T-helper 2 cell treated with Interferon-gamma antibody and Interleukin-4, amounts not matched to agents 5 μg/mL and 100 μg/mL, for 36 hours (primary cell): ENCODE measurements around the gene PLPPR1.
"Not testable (repeated sequence)": the region's sequence is repeated elsewhere in the genome, so short reads cannot be mapped to it uniquely, and the experiment has no call there.

Experiments
- DNase-seq: peaks from one replicate; pipeline ENCODE4 v3.0.0; 2021; ENCODE audit warnings: low spot score
- H3K27ac Mint-ChIP-seq: one replicate; pipeline ENCODE4 v1.8.0; 2021; ENCODE audit warnings: mild to moderate bottlenecking, mixed read lengths
- H3K27me3 Mint-ChIP-seq: one replicate; pipeline ENCODE4 v1.8.0; 2021; ENCODE audit warnings: low read depth, mixed read lengths
- H3K36me3 Mint-ChIP-seq: one replicate; pipeline ENCODE4 v1.8.0; 2021; ENCODE audit warnings: low read depth, mixed read lengths
- H3K4me1 Mint-ChIP-seq: one replicate; pipeline ENCODE4 v1.8.0; 2021; ENCODE audit warnings: low read depth, mixed read lengths
- H3K4me3 Mint-ChIP-seq: one replicate; pipeline ENCODE4 v1.8.0; 2022; ENCODE audit warnings: mild to moderate bottlenecking, moderate library complexity, mixed read lengths
- H3K9me3 Mint-ChIP-seq: one replicate; pipeline ENCODE4 v1.8.0; 2021; ENCODE audit warnings: mixed read lengths

Gene PLPPR1

GRCh38 chr9:101119206-101119819, 90.8 kb downstream of the PLPPR1 start:
- no peaks in the 10 kb centered on the region for H3K36me3 Mint-ChIP-seq
- no peaks in the 10 kb centered on the region for H3K27me3 Mint-ChIP-seq
- DNase-seq: peak; percentile 5
- H3K27ac Mint-ChIP-seq: no peak overlapping the region
- no peaks in the 10 kb centered on the region for H3K4me1 Mint-ChIP-seq
- H3K4me3 Mint-ChIP-seq: no peak overlapping the region
- H3K9me3 Mint-ChIP-seq: peaks cover 5% of the 10 kb centered on the region

DNA sequence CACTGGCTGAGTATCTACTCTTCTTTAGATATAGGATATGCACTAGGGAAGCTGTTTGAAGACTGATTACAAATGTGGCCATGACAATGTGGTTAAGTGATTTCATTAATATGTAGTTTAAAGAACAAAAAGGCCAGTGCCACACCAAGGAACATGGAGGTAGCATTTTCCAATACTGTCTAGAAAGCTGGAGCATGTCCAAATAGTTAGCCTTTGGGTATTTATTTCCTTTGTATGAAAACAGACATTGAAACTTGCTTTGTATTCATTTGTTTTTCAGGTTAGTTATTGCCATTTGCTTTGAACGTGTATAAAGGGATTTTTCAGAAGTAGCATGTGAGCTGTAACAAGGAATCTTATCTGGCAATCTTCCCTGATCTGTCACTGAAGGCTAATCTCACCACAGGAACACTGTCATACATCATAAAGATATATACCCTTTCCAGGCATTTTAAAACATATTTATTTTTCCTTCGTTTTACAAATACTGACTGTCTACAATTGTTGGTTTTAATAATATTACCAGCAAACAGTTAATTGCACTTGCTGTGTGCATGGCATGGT, 93.4 kb downstream of the PLPPR1 start:
- Mint-ChIP-seq H3K4me1 (no peaks in the 10 kb centered on the region), H3K27me3 (no peaks in the 10 kb centered on the region), H3K9me3 (peaks cover 5% of the 10 kb centered on the region), H3K27ac (no peak overlapping the region), H3K36me3 (no peaks in the 10 kb centered on the region), H3K4me3 (no peak overlapping the region)
- DNase-seq: no peak

DNA sequence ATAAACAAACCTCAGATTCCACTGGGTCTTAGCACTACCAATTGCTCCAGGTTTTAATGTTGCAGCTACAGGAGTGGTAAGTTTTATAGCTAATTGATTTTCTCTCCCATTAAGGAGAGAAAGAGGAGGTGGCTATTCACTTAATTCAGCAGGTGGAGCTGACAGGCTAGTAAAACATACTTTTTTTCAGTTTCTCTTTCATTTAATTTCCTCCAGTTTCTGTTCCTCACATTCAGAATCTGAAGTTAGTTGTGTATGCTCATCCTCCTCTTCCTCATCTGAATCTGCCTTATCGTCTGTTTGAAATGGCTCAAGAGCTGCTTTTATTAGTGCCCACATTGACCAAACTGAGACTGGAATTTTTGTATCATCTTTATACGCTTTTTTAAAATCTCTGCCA, 98.0 kb downstream of the PLPPR1 start:
- no peak for DNase-seq
- H3K4me1 Mint-ChIP-seq: no peaks in the 10 kb centered on the region
- no peak overlapping the region for H3K27ac Mint-ChIP-seq
- H3K27me3 Mint-ChIP-seq: no peaks in the 10 kb centered on the region
- H3K4me3 Mint-ChIP-seq: no peak overlapping the region
- H3K9me3 Mint-ChIP-seq: peaks cover 5% of the 10 kb centered on the region
- H3K36me3 Mint-ChIP-seq: no peaks in the 10 kb centered on the region

GRCh38 chr9:101127369-101127768, 98.8 kb downstream of the PLPPR1 start:
- not testable (repeated sequence) for DNase-seq, H3K4me1 Mint-ChIP-seq, H3K9me3 Mint-ChIP-seq, H3K36me3 Mint-ChIP-seq, H3K27ac Mint-ChIP-seq, H3K27me3 Mint-ChIP-seq, H3K4me3 Mint-ChIP-seq

- no peak for DNase-seq
- H3K9me3 Mint-ChIP-seq: no peaks in the 10 kb centered on the region
Measured at GRCh38 chr9:101128623-101129022, 100.1 kb downstream of the PLPPR1 start.

DNA sequence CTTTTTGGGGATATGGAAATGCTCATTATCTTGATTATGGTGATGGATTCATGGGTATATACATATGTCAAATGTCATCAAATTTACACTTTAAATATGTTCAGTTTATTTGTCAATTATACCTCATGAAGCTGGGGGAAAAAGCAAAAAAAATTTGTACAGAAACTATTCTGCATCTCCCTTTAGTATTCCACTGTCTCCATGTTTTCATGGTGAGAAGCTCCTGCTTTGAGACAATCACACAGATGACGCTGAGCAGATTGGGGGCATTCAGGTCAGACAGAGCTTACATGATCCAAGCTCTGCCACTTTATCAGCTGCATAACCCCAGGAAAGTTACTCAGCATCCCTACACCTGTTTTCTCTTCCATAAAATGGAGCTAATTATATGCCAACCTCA, 101.5 kb downstream of the PLPPR1 start:
- H3K4me1 Mint-ChIP-seq: no peaks in the 10 kb centered on the region
- H3K36me3 Mint-ChIP-seq: no peaks in the 10 kb centered on the region
- no peaks in the 10 kb centered on the region for H3K27me3 Mint-ChIP-seq
- no peak overlapping the region for H3K4me3 Mint-ChIP-seq
- DNase-seq: no peak
- no peaks in the 10 kb centered on the region for H3K9me3 Mint-ChIP-seq
- no peak overlapping the region for H3K27ac Mint-ChIP-seq

More at GRCh38 chr9:101128623-101129022, 100.1 kb downstream of the PLPPR1 start:
- Mint-ChIP-seq H3K27me3 (no peaks in the 10 kb centered on the region), H3K36me3 (no peaks in the 10 kb centered on the region), H3K4me3 (no peak overlapping the region), H3K4me1 (no peaks in the 10 kb centered on the region), H3K27ac (no peak overlapping the region)

DNA sequence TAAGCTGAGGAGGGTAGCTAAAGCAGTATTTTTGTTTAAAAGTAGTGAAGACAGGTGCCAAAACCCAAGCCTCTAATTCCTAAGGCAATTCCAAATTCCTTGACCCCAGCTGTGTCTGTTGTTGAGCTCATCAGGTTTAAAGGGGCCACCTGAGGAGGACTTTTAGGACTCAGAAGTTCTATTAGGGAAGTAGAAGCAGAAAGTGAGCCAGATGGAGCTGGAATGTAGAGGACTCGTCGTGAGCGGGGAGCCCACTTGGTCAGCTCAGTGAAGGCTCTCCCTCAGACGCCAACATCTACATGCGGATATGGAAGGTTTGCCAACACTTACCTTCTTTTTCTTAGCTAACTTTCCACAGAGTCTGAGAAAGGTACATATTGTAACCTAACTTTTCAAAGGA, 102.8 kb downstream of the PLPPR1 start:
- Mint-ChIP-seq H3K27me3 (no peaks in the 10 kb centered on the region), H3K36me3 (no peaks in the 10 kb centered on the region), H3K27ac (no peak overlapping the region), H3K4me3 (no peak overlapping the region), H3K4me1 (no peaks in the 10 kb centered on the region), H3K9me3 (no peaks in the 10 kb centered on the region)
- DNase-seq: no peak

DNA sequence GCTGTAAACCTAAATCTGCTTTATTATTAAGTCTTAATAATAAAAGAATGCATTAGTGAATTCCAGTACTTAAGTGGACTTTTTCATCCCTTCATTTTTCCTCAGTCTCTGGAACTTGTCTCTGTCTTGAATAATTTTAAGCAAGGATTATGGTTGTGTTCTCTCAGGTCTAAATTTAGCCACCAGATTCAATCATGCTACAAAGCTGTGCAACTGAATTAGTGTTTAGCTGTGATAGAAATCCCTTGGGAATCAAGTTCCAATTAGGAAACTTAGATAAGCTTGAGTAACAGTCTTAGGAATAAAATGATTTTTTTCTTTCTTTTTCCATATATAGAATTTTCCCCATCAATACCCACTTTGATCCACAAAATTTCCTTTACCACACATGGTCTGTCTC, 104.3 kb downstream of the PLPPR1 start:
- DNase-seq: no peak
- no peak overlapping the region for H3K4me3 Mint-ChIP-seq
- no peaks in the 10 kb centered on the region for H3K27me3 Mint-ChIP-seq
- no peaks in the 10 kb centered on the region for H3K9me3 Mint-ChIP-seq
- H3K27ac Mint-ChIP-seq: no peak overlapping the region
- no peaks in the 10 kb centered on the region for H3K36me3 Mint-ChIP-seq
- no peaks in the 10 kb centered on the region for H3K4me1 Mint-ChIP-seq

DNA sequence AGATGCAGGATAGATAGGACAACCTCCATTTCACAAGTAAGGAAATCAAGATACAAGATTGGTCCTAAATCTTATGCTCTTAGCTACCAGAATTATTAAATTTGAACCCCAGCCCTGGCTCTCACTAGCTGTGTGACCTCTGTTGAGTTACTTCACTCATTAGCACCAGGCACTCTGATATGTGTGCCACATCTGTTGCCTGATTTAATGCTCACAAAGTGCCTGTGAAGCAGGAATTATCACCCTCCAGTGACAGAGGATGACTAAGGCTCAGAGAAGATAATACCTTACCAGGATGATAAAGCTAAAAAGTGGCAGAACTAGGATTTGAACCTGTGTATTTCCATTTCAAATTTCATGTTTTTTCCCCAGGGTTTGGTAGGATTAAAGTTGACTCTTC, 110.0 kb downstream of the PLPPR1 start:
- DNase-seq: no peak
- no peaks in the 10 kb centered on the region for H3K4me1 Mint-ChIP-seq
- H3K9me3 Mint-ChIP-seq: no peaks in the 10 kb centered on the region
- no peaks in the 10 kb centered on the region for H3K36me3 Mint-ChIP-seq
- H3K27ac Mint-ChIP-seq: no peak overlapping the region
- H3K27me3 Mint-ChIP-seq: no peaks in the 10 kb centered on the region
- no peak overlapping the region for H3K4me3 Mint-ChIP-seq

- no peaks in the 10 kb centered on the region for H3K27me3 Mint-ChIP-seq
Measured at GRCh38 chr9:101139082-101139481, 110.6 kb downstream of the PLPPR1 start.

GRCh38 chr9:101140764-101141163, 112.2 kb downstream of the PLPPR1 start:
- DNase-seq: no peak
- Mint-ChIP-seq H3K9me3 (no peaks in the 10 kb centered on the region), H3K27me3 (no peaks in the 10 kb centered on the region), H3K36me3 (no peaks in the 10 kb centered on the region), H3K4me3 (no peak overlapping the region), H3K27ac (no peak overlapping the region), H3K4me1 (no peaks in the 10 kb centered on the region)

More at GRCh38 chr9:101139082-101139481, 110.6 kb downstream of the PLPPR1 start:
- H3K36me3 Mint-ChIP-seq: no peaks in the 10 kb centered on the region
- no peaks in the 10 kb centered on the region for H3K4me1 Mint-ChIP-seq
- H3K4me3 Mint-ChIP-seq: no peak overlapping the region
- no peak overlapping the region for H3K27ac Mint-ChIP-seq
- H3K9me3 Mint-ChIP-seq: no peaks in the 10 kb centered on the region
- DNase-seq: no peak

DNA sequence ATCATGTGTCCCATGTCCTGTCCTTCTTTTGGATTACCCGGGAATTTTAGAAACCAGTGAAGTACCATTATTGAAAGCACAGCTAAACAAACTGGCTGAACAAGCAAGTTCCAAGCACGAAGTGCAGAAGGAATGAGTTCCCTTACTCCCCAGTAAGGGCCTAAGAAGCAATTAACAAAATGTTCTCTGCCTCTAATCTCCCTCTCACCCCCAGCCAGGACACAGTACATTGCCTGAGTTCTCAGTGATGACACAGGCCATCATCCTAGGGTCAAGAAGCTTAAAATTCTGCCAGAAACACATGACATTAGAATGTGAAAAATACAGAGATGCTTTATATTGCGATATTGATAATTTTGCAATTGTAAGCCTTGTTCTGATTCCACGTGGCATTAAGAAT, 118.0 kb downstream of the PLPPR1 start:
- Mint-ChIP-seq H3K27me3 (no peaks in the 10 kb centered on the region), H3K9me3 (no peaks in the 10 kb centered on the region), H3K36me3 (no peaks in the 10 kb centered on the region), H3K4me1 (no peaks in the 10 kb centered on the region), H3K27ac (no peak overlapping the region), H3K4me3 (no peak overlapping the region)
- no peak for DNase-seq

GRCh38 chr9:101148344-101148743, 119.8 kb downstream of the PLPPR1 start:
- DNase-seq: no peak
- Mint-ChIP-seq H3K4me1 (no peaks in the 10 kb centered on the region), H3K4me3 (no peak overlapping the region), H3K36me3 (no peaks in the 10 kb centered on the region), H3K27me3 (no peaks in the 10 kb centered on the region), H3K27ac (no peak overlapping the region), H3K9me3 (no peaks in the 10 kb centered on the region)

DNA sequence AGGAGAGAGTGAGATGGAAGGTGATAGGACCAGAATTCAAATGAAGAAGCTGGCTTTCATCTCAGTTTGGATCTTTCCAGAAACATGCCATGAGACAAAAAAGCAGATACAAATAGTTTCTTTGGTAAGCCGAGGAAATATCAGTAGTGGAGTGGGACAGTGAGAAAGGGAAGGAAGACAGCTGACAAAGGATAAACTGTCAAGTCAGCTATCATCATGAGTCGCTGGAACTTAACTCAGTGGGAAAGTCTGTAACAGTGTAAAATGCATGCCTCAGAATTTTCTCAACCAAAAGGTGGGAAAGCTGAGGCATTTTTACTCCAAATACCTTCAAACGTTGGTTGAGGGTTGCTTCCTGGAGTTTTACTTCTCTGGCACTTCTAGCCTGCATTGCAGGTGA, 129.8 kb downstream of the PLPPR1 start:
- Mint-ChIP-seq H3K36me3 (no peaks in the 10 kb centered on the region), H3K9me3 (no peaks in the 10 kb centered on the region), H3K4me1 (no peaks in the 10 kb centered on the region), H3K27ac (no peak overlapping the region), H3K27me3 (no peaks in the 10 kb centered on the region), H3K4me3 (no peak overlapping the region)
- no peak for DNase-seq

GRCh38 chr9:101162231-101162630, 133.7 kb downstream of the PLPPR1 start:
- H3K4me3 Mint-ChIP-seq: no peak overlapping the region
- H3K27me3 Mint-ChIP-seq: no peaks in the 10 kb centered on the region
- no peaks in the 10 kb centered on the region for H3K9me3 Mint-ChIP-seq
- H3K36me3 Mint-ChIP-seq: no peaks in the 10 kb centered on the region
- H3K27ac Mint-ChIP-seq: no peak overlapping the region
- no peaks in the 10 kb centered on the region for H3K4me1 Mint-ChIP-seq
- DNase-seq: no peak
